PC-9 (cell line): ENCODE measurements around the gene CTTNBP2.

Source experiments
- CTCF ChIP-seq: fragments of 200-600 bp; sonication (generic); conservative IDR thresholded peaks from 2 replicates; pipeline ENCODE4 v1.6.1; 2017; ENCODE audit warnings: mixed run types, antibody characterized with exemption, mild to moderate bottlenecking, moderate library complexity
- EZH2 ChIP-seq: fragments of 200-600 bp; sonication (generic); IDR thresholded peaks from 2 replicates; pipeline ENCODE4 v1.8.0; 2017; ENCODE audit warnings: antibody characterized with exemption, low read depth

DNA sequence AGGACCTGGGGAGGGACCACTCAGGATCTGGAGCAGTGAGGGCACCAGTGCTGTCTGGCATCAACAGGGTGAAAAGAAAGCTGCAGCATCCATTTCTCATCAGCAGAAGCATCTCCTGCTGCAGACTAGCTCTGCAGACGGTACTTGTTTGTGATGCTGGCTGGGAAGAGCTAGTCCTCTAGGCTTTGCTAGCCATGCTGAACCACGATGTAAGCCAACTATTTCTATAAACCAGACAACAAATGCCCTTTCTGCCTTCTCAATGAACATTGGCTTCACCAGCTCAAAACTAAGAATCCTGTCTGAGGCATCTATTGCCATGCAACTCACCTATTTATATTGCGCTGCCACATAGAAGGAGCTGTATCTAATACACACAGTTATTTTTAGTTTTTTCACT lies 65.6 kb downstream of the CTTNBP2 start:
- TF ChIP-seq CTCF (no peak), EZH2 (no peak)
